HepG2 (cell line): Measurements from ENCODE around the gene CCDC142. TPM values are rescaled to one million over a fixed set of nuclear protein-coding genes. Genes with fewer than 3 reads are reported as not detected.

ENCODE experiments used
- CSRNP1 ChIP-seq: sonication (generic); formaldehyde crosslinking; IDR thresholded peaks from 2 replicates; pipeline ENCODE4 v1.8.1; 2023; ENCODE audit warnings: mild to moderate bottlenecking, missing genetic modification reagents
- HMGXB4 ChIP-seq, 2 experiments: sonication (generic) in 1 of 2; formaldehyde crosslinking in 1 of 2; IDR thresholded peaks; 2 replicates each; pipeline versions ENCODE4 v1.4.0 to v1.6.1; 2018 to 2020; ENCODE audit warnings: missing genetic modification reagents in 2 of 2, borderline replicate concordance in 1 of 2, low read depth in 1 of 2, mild to moderate bottlenecking in 1 of 2, missing biosample characterization in 1 of 2
- MXD4 ChIP-seq: IDR thresholded peaks from 2 replicates; pipeline ENCODE4 v1.6.1; 2016; ENCODE audit warnings: mild to moderate bottlenecking, missing biosample characterization, missing genetic modification reagents
- NONO ChIP-seq, 2 experiments: fragments of 450-650 bp in 1 of 2; sonication (generic) in 1 of 2; formaldehyde crosslinking in 1 of 2; IDR thresholded peaks in 1 of 2; conservative IDR thresholded peaks in 1 of 2; 2 replicates each; pipeline versions ENCODE4 v1.6.1 to v1.8.0; 2017 to 2022; ENCODE audit warnings: mild to moderate bottlenecking in 1 of 2, missing genetic modification reagents in 1 of 2, moderate library complexity in 1 of 2
- NR2C2 ChIP-seq: sonication (generic); formaldehyde crosslinking; IDR thresholded peaks from 2 replicates; pipeline ENCODE4 v1.4.0; 2020; ENCODE audit warnings: missing genetic modification reagents, mild to moderate bottlenecking, moderate library complexity, borderline replicate concordance
- POLR2A ChIP-seq, 2 experiments: IDR thresholded peaks; 2 replicates each; pipeline ENCODE4 v1.6.1; 2011; ENCODE audit warnings: low read depth in 2 of 2, low read length in 2 of 2, mild to moderate bottlenecking in 1 of 2, moderate library complexity in 1 of 2; ENCODE audit not compliant: insufficient read depth in 1 of 2
- SAFB2 ChIP-seq: sonication (generic); formaldehyde crosslinking; IDR thresholded peaks from 2 replicates; pipeline ENCODE4 v1.5.1; 2020; ENCODE audit warnings: missing genetic modification reagents, low read depth, mild to moderate bottlenecking, borderline replicate concordance
- SNAPC4 ChIP-seq: sonication (generic); formaldehyde crosslinking; IDR thresholded peaks from 2 replicates; pipeline ENCODE4 v1.4.0; 2020; ENCODE audit warnings: mild to moderate bottlenecking, missing genetic modification reagents
- TSC22D2 ChIP-seq: sonication (generic); formaldehyde crosslinking; IDR thresholded peaks from 2 replicates; pipeline ENCODE4 v1.5.1; 2020; ENCODE audit warnings: missing genetic modification reagents, mild to moderate bottlenecking, borderline replicate concordance
- ZHX1 ChIP-seq: sonication (generic); formaldehyde crosslinking; IDR thresholded peaks from 2 replicates; pipeline ENCODE4 v1.8.1; 2022; ENCODE audit warnings: low read depth, mild to moderate bottlenecking, missing genetic modification reagents
- ZNF580 ChIP-seq: IDR thresholded peaks from 2 replicates; pipeline ENCODE4 v1.6.1; 2016; ENCODE audit warnings: low read depth, borderline replicate concordance
- ZNF678 ChIP-seq: sonication (generic); formaldehyde crosslinking; IDR thresholded peaks from 2 replicates; pipeline ENCODE4 v1.4.0; 2020; ENCODE audit warnings: mild to moderate bottlenecking, missing genetic modification reagents
- ZNF704 ChIP-seq: sonication (generic); formaldehyde crosslinking; IDR thresholded peaks from 2 replicates; pipeline ENCODE4 v1.8.1; 2023; ENCODE audit warnings: mild to moderate bottlenecking, inconsistent platforms, moderate library complexity, missing genetic modification reagents, borderline replicate concordance
- polyA plus RNA-seq, 8 experiments: library from polyadenylated mRNA; depleted of rRNA in 3 of 8; stranded (reverse) in 7 of 8; unstranded in 1 of 8; fragments of >200 nt; fragmentation: Illumina TruSeq in 4 of 8; extraction: Trizol in 4 of 8; gene quantifications; 2 replicates each; pipeline versions ENCODE4 v1.2.1 to v1.2.3, GENCODE V29; 2011 to 2016; ENCODE audit warnings: low read depth in 4 of 8, missing spikeins in 1 of 8, mixed read lengths in 1 of 8; ENCODE audit not compliant: insufficient read depth in 1 of 8
- total RNA-seq, 5 experiments: library from RNA; depleted of rRNA; stranded (reverse); fragments of >200 nt; fragmentation: Illumina TruSeq; extraction: Trizol; gene quantifications; 2 replicates each; pipeline ENCODE4 v1.2.3, GENCODE V29; 2016; ENCODE audit warnings: low read depth in 1 of 5

Gene CCDC142
- total and polyA plus RNA-seq, 2 of the 13 experiments (the other 11 are each of a cell fraction or from before 2014, with no cell fraction given), result 14.7 to 30.4 TPM

GRCh38 chr2:74502720-74503505 lies 20.1 kb upstream of the CCDC142 start (continued):
- TF ChIP-seq SNAPC4 (CRISPR knock-in tag), result no peak
- TF ChIP-seq MXD4 (CRISPR knock-in tag), result no peak; the same call in 1 of the 2 replicates
- TF ChIP-seq ZNF704, result no peak
- peak; percentile 92 for TF ChIP-seq NR2C2
- 0 out of 2 replicates have a peak, but pooled peaks have one; percentile 80 for TF ChIP-seq SAFB2 (CRISPR knock-in tag)
- peak; percentile 59 for TF ChIP-seq ZNF580 (CRISPR knock-in tag)
- peak; percentile 13; the same call in 1 of the 2 replicates for TF ChIP-seq ZHX1
- peak in 1 of 2 experiments; percentile 33; a peak in 1 of 4 replicates for TF ChIP-seq POLR2A (IDR thresholded peaks at IDR 0.05; ENCODE audit: insufficient read depth in 1 of 2, low read depth in 2 of 2, low read length in 2 of 2)
- peak; percentile 92 to 98 for TF ChIP-seq HMGXB4 (CRISPR knock-in tag; IDR thresholded peaks at IDR 0.05; ENCODE audit: borderline replicate concordance in 1 of 2, low read depth in 1 of 2)
- TF ChIP-seq NONO (IDR thresholded peaks at IDR 0.05), result no peak
- TF ChIP-seq NONO (CRISPR knock-in tag; conservative IDR thresholded peaks at IDR 0.05), result peak; percentile 70; the same call in 1 of the 2 replicates
- no peak; the same call in 1 of the 2 replicates for TF ChIP-seq CSRNP1 (CRISPR knock-in tag)
- no peak; the same call in 1 of the 2 replicates for TF ChIP-seq TSC22D2 (CRISPR knock-in tag)
- peak; percentile 67; the same call in 1 of the 2 replicates for TF ChIP-seq ZNF678 (CRISPR knock-in tag)
